Fibroblast of lung (primary cell): Measurements from ENCODE around the gene C15orf61. TPM values are rescaled to one million over a fixed set of nuclear protein-coding genes. Genes with fewer than 3 reads are reported as not detected.

Experiments used
- DNase-seq, 2 donors: peaks; one replicate each; pipeline versions ENCODE4 v3.0.0 to v3.0.0-alpha.2; 2010; ENCODE audit warnings: low read depth in 2 of 2
- H2AFZ ChIP-seq: 2 replicates; pipeline ENCODE4 v1.5.1; 2012; ENCODE audit warnings: low read length, control low read depth, inconsistent platforms
- H3K27ac ChIP-seq: 2 replicates; pipeline ENCODE4 v1.5.1; 2011; ENCODE audit warnings: low read length, control low read depth; ENCODE audit not compliant: insufficient read depth
- H3K27me3 ChIP-seq: 2 replicates; pipeline ENCODE4 v1.5.1; 2011; ENCODE audit warnings: mild to moderate bottlenecking, low read length; ENCODE audit not compliant: control insufficient read depth, insufficient read depth
- H3K36me3 ChIP-seq: 2 replicates; pipeline ENCODE4 v1.5.1; 2011; ENCODE audit warnings: low read length; ENCODE audit not compliant: control insufficient read depth, insufficient read depth
- H3K4me1 ChIP-seq: 2 replicates; pipeline ENCODE4 v1.5.1; 2011; ENCODE audit warnings: low read length; ENCODE audit not compliant: control insufficient read depth, insufficient read depth; ENCODE audit errors: extremely low read depth
- H3K4me2 ChIP-seq: 2 replicates; pipeline ENCODE4 v1.5.1; 2011; ENCODE audit warnings: low read length, control low read depth; ENCODE audit not compliant: insufficient read depth; ENCODE audit errors: extremely low read depth
- H3K4me3 ChIP-seq, 4 experiments: fragments of 200-600 bp in 1 of 4; sonication (generic) in 1 of 4; replicated peaks in 1 of 4; 2 replicates each; pipeline ENCODE4 v1.5.1; 2011 to 2016; ENCODE audit warnings: low read length in 4 of 4, low read depth in 3 of 4, mild to moderate bottlenecking in 3 of 4, control low read depth in 2 of 4, inconsistent platforms in 1 of 4, mixed read lengths in 1 of 4; ENCODE audit not compliant: insufficient read depth in 1 of 4; ENCODE audit errors: control extremely low read depth in 1 of 4
- H3K79me2 ChIP-seq: 2 replicates; pipeline ENCODE4 v1.5.1; 2012; ENCODE audit warnings: mild to moderate bottlenecking, low read length, inconsistent platforms; ENCODE audit not compliant: control insufficient read depth, insufficient read depth
- H3K9ac ChIP-seq: 2 replicates; pipeline ENCODE4 v1.5.1; 2011; ENCODE audit warnings: mild to moderate bottlenecking, low read length, control low read depth; ENCODE audit not compliant: insufficient read depth
- H3K9me3 ChIP-seq: 2 replicates; pipeline ENCODE4 v1.5.1; 2012; ENCODE audit warnings: low read depth, low read length; ENCODE audit not compliant: control insufficient read depth, insufficient read depth
- H4K20me1 ChIP-seq: 2 replicates; pipeline ENCODE4 v1.5.1; 2011; ENCODE audit warnings: low read length; ENCODE audit not compliant: control insufficient read depth, insufficient read depth; ENCODE audit errors: extremely low read depth
- EZH2 ChIP-seq: IDR thresholded peaks from 2 replicates; pipeline ENCODE4 v1.5.1; 2012; ENCODE audit warnings: low read length, control low read depth, mild to moderate bottlenecking; ENCODE audit errors: missing control alignments
- polyA plus RNA-seq, 2 donors: library from polyadenylated mRNA; depleted of rRNA in 1 of 2; stranded (reverse) in 1 of 2; unstranded in 1 of 2; fragments of >200 nt; gene quantifications; 2 replicates each; pipeline ENCODE4 v1.2.1, GENCODE V29; 2011 to 2012; ENCODE audit warnings: missing spikeins in 1 of 2
- total RNA-seq: library from RNA; depleted of rRNA; stranded (reverse); fragments of >200 nt; gene quantifications from 2 replicates; pipeline ENCODE4 v1.2.1, GENCODE V29; 2014
- TF ChIP-seq, protein P1 (sequence below), 2 donors: IDR thresholded peaks in 1 of 2; conservative IDR thresholded peaks in 1 of 2; 1 replicate in 1 of 2; 2 replicates in 1 of 2; pipeline ENCODE4 v1.5.1; 2011 to 2012; ENCODE audit warnings: low read length in 2 of 2, control low read depth in 1 of 2, inconsistent platforms in 1 of 2, low read depth in 1 of 2, mild to moderate bottlenecking in 1 of 2

C15orf61 gene
- total and polyA plus RNA-seq, 2 donors (not counting 1 experiment from before 2014, with no cell fraction given): 2.5 to 4.6 TPM

DNA sequence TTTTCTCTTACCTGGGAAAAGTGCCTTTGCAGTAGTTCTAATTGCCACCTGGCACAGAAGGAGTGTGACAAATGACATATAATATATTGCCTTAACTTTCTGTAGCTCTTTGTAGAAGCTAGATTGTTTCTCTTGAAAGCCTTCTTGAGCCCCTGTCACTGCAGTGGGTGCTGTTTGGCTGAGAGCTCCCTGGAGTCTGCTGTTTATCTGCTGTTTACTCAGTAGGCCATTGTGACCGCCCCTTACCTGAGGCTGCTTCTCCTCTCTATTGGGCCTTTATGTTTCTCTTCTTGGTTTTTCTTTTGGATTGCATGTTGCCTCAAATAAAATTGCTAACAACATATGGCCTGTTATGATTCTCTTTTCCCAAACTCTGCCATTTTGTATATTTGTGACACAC lies 38.2 kb downstream of the C15orf61 start:
- H3K27me3 ChIP-seq: no peaks in the 10 kb centered on the region
- no peak overlapping the region for H2AFZ ChIP-seq
- H3K4me1 ChIP-seq: no peaks in the 10 kb centered on the region
- DNase-seq: no peak
- H3K9me3 ChIP-seq: no peaks in the 10 kb centered on the region
- TF ChIP-seq EZH2: no peak
- TF ChIP-seq, protein P1, sequence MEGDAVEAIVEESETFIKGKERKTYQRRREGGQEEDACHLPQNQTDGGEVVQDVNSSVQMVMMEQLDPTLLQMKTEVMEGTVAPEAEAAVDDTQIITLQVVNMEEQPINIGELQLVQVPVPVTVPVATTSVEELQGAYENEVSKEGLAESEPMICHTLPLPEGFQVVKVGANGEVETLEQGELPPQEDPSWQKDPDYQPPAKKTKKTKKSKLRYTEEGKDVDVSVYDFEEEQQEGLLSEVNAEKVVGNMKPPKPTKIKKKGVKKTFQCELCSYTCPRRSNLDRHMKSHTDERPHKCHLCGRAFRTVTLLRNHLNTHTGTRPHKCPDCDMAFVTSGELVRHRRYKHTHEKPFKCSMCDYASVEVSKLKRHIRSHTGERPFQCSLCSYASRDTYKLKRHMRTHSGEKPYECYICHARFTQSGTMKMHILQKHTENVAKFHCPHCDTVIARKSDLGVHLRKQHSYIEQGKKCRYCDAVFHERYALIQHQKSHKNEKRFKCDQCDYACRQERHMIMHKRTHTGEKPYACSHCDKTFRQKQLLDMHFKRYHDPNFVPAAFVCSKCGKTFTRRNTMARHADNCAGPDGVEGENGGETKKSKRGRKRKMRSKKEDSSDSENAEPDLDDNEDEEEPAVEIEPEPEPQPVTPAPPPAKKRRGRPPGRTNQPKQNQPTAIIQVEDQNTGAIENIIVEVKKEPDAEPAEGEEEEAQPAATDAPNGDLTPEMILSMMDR (conservative IDR thresholded peaks at IDR 0.05 in 1 of 2, IDR thresholded peaks at IDR 0.05 in 1 of 2; ENCODE audit: low read depth in 1 of 2, low read length in 2 of 2): no peak
- H3K79me2 ChIP-seq: no peaks in the 10 kb centered on the region
- no peak overlapping the region for H3K4me3 ChIP-seq
- H3K27ac ChIP-seq: no peak overlapping the region
- no peaks in the 10 kb centered on the region for H3K36me3 ChIP-seq
- no peak overlapping the region for H3K4me2 ChIP-seq
- H4K20me1 ChIP-seq: no peaks in the 10 kb centered on the region
- H3K9ac ChIP-seq: no peak overlapping the region

DNA sequence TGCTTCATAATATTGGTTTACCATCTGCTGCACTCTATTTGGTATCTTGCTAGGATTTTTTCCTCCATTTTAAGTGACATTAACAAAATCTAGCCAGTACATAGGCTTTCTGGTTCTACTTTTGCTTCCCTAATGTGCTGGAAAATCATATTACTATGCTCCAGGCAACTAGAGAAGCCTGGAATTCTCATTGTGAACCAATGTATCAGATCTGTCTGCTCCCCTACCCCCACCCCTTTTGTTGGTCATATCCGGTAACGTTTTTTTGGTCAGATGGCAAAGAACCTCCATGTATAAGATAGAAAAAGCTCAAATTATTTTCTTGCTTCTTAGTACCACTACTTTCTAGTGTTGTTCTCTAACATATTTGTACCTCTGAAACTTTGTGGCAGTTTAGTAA lies 38.6 kb downstream of the C15orf61 start:
- Histone ChIP-seq H3K9ac (no peak overlapping the region), H3K9me3 (no peaks in the 10 kb centered on the region), H3K36me3 (no peaks in the 10 kb centered on the region), H3K79me2 (no peaks in the 10 kb centered on the region), H3K4me3 (no peak overlapping the region), H3K27ac (no peak overlapping the region), H3K27me3 (no peaks in the 10 kb centered on the region), H3K4me2 (no peak overlapping the region), H2AFZ (no peak overlapping the region), H3K4me1 (no peaks in the 10 kb centered on the region), H4K20me1 (no peaks in the 10 kb centered on the region)
- DNase-seq: no peak
- TF ChIP-seq EZH2: no peak
- TF ChIP-seq, protein P1 (conservative IDR thresholded peaks at IDR 0.05 in 1 of 2, IDR thresholded peaks at IDR 0.05 in 1 of 2; ENCODE audit: low read depth in 1 of 2, low read length in 2 of 2): no peak

DNA sequence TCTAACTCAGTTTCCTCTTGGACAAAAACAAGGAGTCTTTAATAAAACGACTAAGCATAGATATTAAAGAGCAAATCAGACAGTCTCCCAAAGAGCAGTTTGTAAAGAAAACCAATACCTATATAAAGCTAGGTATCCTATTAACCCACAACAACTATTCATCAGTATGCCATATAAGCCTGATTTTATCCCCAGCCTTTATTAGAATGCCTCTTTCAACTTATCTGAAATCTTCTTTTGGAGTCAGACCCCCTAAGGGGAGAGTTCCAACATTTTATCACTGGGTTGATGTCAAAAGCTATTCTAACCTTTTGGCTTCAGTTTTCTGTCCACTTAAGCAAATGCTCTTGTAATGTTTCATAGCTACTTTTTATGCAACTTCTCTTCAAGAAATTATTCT lies 39.4 kb downstream of the C15orf61 start:
- no peak overlapping the region for H3K27ac ChIP-seq
- no peak overlapping the region for H2AFZ ChIP-seq
- TF ChIP-seq, protein P1 (conservative IDR thresholded peaks at IDR 0.05 in 1 of 2, IDR thresholded peaks at IDR 0.05 in 1 of 2; ENCODE audit: low read depth in 1 of 2, low read length in 2 of 2): no peak
- no peak for TF ChIP-seq EZH2
- H3K4me1 ChIP-seq: no peaks in the 10 kb centered on the region
- no peak overlapping the region for H3K4me3 ChIP-seq
- no peaks in the 10 kb centered on the region for H3K79me2 ChIP-seq
- H3K9me3 ChIP-seq: no peaks in the 10 kb centered on the region
- no peak overlapping the region for H3K9ac ChIP-seq
- no peak for DNase-seq
- no peaks in the 10 kb centered on the region for H3K27me3 ChIP-seq
- H3K36me3 ChIP-seq: no peaks in the 10 kb centered on the region
- H4K20me1 ChIP-seq: no peaks in the 10 kb centered on the region
- H3K4me2 ChIP-seq: no peak overlapping the region
